GM18870 (cell line): Measurements from ENCODE around the gene CUBN.

Experiments
- ATAC-seq: cut with Tn5 transposase; IDR thresholded peaks from one replicate; pipeline ENCODE4 v1.9.1; 2021; ENCODE audit warnings: moderate library complexity; ENCODE audit not compliant: unreplicated experiment

The CUBN gene

DNA sequence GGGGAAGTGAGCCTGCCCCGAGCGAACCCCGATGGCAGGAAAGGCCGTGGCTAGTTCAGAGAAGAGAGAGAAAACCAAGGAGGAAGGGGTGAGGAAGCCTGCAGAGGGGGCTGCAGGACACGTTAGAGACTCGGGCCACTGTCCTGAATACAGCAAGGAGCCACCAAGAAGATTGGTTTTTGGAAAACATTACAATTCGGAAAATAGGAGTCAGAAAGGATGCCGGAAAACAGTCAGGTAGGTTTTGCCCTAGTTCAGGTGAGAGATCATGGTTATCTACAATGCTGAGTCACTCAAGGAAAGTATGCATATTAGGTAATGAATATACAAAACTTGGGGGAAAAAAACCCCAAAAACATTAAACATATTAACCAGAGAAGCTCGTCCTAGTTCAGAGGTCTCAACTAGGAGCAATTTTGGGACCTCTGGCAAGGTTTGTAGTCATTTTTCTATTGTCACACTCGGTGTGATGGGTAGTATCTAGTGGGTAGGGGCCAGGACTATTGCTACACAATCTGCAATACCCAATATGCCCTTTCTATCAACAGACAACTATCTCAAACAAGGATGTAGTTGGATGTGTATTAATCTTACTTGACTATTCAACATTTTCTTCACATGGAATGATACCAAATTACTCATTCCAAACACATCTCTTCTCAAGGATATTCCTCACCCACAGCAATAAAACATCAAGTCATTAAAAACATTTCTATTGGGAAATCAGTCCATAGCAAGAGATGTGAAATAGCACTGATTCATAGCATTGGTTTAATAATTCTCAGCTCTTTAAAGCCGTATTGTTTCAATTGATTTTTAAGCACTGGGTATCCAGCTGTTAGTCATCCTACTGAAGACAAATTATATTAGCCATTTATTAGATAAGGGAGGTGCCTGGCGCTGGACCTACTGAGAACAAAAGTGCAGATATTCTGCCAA is 238.0 kb downstream of the CUBN start:
- ATAC-seq: no peak

DNA sequence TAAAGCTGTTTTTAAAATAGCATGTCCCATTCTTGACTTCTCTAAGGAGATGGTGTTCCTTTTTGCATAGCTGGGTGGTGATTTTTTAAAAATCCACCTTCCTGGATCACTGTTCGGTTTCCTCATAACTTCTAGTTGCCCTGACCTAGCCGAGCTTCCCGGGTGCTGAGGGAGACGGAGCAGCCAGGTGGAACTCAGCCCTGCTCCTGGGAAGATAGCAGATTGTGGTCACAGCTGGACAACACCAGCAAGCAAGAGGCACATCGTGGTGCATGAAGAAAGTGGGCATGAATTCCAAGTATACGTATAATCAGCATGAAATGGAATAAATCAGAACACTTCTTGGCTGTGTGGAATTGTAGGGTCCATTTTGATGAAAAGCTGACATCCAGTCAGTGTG is 238.9 kb downstream of the CUBN start:
- no peak for ATAC-seq

DNA sequence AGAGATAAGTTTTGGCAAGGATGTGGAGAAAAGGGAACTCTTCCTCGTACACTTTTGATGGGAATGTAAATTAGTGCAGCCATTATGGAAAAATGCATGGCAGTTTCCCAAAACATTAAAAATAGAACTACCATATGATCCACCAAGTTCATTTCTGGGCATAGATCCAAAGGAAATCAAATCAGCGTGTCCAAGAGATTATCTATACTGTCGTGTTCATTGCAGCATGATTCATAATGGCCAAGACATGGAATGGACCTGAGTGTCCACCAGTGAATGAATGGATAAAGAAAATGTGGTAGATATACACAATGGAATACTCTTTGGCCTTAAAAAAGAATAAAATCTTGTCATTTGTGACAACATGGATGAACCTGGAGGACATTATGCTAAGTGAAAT is 242.0 kb downstream of the CUBN start:
- no peak for ATAC-seq

DNA sequence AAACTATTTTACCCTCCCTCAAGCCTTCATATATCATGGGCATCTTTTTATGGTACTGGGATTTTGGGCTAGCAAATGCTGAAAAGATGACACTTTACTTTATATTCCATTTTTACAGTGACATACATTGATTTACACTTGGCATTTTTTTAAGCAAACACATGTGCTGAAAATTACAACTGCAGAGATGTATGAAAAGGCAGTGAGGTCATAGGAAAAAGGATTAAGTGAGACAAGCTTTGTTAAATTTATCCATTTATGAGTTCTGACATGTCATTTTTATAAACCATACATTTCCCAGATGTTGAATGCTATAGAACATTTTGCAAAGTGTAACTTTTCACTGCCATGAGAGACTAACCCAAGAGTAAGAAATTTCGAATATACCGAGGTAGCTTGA is 243.6 kb downstream of the CUBN start:
- ATAC-seq: no peak

DNA sequence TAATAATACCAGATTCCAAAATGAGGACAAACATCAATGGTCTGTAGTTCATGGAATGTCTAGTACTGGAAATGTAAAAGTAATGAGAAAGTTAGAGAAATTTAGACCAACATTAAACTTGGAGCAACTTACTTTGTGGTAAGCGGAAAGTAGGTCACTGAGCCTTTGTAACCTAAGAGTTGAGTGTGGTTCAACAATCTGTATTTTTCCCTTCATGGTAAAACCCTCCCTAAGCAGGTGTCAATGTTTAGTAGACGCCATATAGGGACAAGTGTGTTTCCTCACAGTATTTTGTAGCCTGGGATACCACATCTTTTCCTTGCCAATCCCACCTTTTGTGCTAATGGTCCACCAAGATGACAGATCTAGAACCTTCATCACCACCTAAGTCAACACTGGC is 245.1 kb downstream of the CUBN start:
- no peak for ATAC-seq

DNA sequence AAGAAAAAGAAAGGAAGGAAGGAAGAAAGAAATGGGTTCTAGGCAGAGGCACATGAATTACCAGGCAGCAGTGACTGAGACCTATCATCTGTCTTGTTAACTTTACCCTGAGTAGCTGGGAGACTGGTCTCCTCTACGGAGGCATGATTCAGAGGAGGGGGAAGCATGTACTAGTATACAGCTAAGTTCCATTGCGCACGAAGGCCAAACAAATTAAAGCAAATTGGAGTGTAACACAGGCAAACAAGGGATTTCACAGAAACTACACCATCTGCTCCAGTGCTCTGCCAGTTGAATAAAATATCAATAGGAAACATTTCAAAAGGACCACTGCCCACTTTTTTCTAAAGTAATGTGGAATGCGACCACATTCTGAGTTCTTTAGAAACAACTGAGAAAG is 246.5 kb downstream of the CUBN start:
- no peak for ATAC-seq

DNA sequence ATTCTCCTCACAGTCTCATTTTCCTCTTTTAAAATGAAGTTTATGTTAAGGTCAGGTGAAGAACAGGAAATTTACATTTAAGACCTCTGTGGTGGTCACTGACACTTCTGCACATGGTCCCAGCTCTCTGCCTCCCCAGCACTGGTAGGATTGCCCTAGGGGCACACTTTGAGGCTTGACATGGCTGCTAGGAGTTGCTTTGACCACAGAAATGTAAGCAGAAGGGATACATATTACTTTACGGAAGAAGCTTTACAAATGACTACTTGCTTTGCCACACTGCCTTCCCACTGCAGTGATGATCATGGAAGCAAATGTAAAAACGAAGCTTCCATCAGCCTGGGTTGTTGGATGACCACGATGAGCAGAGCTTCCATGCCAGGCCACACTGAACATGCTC is 259.3 kb downstream of the CUBN start:
- no peak for ATAC-seq

DNA sequence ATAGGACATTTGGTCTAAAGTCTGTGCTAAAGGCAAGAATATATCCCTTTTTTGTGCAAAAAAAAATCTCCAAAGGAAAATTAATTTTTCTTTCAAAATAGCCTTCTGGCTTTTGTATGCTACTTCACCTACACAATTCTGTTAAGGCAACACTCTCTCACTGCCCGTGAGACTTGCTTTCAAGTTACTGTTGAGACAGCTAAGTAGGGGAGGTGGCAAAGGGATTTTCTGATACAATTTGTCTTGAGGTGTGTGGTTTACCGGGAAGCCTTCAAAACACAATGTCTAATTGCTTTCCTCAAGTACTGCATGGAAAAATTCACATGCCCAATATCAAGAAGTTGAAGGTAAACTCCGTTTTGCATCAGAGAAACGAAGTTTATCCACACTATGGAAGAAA is 261.6 kb downstream of the CUBN start:
- no peak for ATAC-seq

DNA sequence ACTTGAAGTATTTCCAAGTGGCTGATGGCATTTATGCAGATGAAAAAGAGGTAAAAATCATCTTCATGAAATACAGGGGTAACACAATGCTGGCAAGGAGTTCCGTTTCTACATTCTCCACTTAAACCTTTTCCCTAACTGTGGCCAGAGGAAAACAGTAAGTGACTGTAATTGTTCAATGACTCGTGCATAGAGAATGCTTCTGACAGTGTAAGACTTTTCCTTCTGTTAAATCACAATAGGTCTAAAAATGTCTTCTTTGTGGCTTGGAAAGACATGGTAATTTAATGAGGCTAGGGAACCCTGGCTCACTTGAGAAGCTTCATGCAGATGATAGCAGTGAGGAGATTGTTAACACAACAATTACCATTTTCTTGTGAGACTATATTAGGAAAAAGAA is 262.1 kb downstream of the CUBN start:
- ATAC-seq: no peak

DNA sequence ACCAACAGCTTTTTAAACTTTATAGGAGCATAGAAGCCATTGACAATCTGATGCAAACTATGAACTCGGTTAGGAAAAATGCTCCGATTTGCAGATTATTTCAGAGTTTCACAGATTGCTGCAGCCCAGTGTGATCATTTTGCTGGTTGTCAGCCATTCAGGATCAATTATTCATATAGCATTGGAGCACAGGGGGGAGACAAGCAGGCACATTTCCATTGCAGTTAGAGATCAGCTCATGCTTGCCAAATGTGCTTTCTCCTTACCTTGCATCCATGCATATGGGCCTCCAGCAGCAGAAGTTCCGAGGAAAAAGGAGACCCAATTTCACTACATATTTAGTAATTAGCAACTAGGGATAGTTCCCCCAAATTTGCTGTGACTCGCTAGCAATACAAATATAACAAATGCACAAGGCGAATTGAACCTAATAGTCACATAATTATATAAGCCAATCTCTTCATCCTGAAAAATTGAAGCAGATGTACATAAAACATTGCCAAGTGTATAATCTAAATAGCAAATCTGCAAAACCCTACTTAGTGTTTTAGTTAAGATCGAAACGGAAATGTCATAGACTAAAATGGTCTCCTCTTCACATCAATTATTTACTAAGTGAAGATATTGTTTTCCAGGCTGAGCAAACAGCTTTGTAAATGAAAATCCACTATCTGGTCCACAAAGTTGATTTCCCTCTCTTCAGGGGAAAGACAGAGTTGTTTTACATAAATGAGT is 262.9 kb downstream of the CUBN start:
- ATAC-seq: no peak

DNA sequence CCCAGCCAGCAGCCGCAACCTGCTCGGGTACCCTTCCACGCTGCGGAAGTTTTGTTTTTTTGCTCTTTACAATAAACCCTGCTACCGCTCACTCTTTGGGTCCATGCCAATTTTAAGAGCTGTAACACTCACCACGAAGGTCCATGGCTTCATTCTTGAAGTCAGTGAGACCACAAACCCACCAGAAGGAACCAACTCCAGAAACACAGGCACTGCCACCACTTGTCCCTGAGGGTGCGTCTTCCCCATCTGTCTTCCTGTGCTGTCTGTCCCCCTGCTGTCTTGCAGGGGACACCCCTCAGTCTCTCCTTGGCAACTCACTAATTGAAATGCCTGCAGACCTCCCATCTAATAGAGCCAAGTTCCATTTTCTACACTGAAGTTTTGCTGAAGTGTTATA is 263.8 kb downstream of the CUBN start:
- ATAC-seq: no peak

DNA sequence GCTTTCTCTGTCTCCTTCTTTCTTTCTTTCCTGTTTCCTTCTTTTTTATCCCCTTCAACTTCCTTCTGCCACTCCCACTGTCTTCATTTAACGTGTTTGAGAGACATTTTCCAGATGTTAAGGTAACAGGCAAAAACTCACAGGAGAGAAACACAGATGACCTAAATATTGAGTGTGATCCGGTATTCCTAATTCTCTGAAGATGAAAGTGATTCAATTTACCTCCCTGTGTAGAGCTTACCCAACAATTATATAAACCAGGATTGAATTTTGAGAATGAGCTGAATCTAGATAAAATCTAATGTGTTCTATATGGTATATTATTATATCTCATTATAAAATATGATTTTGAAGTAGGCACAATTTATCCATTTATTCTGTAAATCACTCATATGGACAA is 265.8 kb downstream of the CUBN start:
- ATAC-seq: no peak

DNA sequence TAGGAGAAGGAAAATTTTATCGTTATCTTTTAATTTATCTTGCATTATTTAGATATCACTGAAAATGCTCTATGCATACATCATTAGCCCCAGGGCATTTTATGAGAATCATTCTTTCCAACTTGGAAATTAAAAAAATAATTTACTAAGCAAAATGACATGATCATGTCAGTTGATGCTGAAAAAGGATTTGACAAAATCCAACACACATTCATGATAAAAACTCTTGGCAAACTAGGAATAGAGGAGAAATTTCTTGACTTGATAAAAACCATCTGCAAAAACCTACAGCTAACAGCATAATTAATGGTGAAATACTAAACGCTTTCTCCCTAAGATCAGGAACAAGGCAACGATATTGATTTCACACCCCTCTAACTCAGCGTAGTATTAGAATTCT is 272.2 kb downstream of the CUBN start:
- no peak for ATAC-seq

DNA sequence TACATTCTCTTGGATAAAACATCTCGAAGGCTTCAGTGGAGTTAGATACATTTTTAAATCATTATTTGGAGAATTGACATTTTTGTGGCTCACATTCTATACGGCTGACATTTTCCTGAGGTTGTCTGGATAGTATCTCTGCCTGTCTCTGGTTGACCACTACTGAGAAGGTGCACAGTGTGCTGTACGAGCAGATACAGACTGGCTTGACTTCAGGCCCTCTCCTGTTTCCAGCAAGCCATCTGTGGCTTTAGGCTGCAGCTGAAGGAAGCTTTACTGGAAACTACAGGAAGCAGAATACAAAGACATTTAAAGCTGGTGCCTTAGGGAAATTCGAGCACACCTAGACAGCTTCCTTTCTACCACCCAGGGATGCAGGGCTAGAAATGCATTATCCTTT is 273.0 kb downstream of the CUBN start:
- no peak for ATAC-seq

DNA sequence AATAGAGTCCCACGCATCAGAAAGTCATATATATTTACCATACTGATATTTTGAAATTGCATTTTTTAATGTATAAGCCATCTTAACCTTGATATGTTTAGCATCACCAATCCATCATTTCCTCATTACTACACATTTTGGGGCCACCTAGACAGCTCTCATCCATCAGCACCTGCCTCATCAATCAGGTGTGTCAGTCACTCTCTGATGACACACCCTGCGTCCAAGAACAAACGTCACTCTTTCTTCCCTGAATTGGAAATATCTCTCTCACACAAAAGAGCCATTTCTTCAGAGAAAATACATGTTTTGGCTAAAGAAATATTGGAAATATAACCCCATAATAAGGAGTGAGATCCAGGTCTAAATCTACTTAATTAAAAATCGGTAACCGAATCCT is 273.5 kb downstream of the CUBN start:
- ATAC-seq: no peak

DNA sequence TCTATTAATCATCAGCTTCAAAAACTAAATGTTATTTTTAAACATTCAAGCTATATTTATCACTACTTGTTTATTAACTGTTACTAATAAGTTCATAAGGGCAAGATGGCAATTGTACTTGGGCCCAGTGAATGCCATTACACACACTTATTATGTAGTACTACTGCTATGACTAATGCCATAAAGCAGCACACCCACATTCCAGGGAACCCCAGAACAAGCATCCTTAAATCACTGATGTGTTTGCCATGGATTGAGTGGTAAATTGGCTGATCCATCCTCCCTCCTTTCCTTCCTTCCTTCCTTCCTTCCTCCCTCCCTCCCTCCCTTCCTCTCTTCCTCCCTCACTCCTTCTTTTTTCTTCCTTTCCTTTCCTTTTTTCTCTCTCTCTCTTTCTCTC is 275.0 kb downstream of the CUBN start:
- no peak for ATAC-seq

DNA sequence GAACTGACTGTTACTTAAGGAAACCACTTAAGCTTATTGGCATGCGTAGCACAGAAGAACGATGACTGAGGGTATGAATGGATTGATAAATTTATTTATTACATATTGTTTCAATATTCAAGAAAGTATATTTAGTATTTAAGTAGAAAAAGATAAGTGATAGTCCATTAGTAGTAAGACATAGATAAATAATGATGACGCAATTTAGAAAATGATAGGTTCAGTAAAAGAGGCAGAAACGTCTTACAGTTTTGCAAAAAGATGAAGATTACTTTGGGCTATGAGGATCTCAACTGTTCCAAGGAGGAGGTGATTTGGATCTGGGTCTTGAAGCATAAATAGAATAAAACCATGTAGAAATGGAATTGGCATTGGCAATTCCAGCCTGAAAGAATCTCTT is 275.8 kb downstream of the CUBN start:
- no peak for ATAC-seq

DNA sequence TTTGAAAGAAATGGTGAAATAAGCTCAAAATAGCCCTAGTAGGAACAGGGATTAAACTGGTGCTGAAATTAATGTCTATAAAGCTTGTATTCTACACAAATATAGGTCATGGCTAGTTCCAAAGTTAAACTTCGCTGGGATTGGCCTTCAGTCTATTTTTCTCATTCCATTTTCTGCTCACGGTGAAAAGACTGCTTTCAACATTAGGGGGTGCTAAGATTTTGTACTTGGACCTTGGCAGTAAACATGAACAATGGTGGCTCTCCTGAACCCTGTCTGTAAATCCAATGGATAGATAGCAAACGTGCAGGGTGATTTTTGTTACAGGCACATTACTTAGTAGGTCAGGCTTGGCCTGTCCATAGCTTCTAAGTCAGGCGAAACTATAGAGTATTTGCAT is 276.4 kb downstream of the CUBN start:
- ATAC-seq: no peak

DNA sequence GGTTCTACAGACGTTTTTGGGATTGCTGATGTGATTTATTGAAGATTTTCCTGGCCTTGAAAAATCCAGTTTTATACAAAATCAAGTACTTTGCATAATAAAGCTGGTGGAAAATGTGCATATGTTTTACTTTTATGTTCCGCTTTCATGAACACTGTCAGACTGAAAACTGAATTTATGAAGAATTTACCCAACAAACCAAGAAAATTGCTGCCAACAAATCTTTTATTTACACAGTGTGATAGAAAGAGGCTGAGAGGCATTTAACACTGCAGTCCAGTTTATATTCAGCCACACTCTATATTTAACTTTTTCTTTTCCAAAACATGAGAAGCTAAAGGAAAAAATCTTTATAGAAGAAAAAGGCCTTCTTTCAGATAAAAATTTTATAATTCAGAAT is 277.0 kb downstream of the CUBN start:
- no peak for ATAC-seq

DNA sequence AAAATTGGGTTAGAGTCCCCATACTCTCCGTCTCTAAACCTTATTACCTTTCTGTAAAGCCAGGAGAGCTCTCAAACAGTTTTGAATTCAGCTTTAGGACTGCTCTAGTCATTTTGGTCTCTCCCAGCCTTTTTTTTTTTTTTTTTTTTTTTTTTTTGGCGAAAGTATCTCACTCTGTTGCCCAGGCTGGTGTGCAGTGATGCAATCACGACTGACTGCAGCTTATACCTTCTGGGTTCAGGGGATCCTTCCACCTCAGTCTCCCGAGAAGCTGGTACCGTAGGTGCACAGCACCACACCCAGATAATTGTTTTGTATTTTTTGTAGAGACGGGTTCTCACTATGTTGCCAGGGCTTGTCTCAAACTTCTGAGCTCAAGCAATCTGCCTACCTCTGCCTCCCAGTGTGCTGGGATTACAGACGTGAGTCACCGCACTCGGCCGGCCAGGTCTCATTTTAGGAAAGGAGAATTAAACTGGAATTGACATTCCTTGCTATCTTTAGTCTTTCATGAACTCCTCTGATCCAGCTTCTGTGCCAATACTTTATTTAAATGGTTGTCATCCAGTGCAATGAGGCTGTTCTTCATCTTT is 281.0 kb downstream of the CUBN start:
- ATAC-seq: no peak

DNA sequence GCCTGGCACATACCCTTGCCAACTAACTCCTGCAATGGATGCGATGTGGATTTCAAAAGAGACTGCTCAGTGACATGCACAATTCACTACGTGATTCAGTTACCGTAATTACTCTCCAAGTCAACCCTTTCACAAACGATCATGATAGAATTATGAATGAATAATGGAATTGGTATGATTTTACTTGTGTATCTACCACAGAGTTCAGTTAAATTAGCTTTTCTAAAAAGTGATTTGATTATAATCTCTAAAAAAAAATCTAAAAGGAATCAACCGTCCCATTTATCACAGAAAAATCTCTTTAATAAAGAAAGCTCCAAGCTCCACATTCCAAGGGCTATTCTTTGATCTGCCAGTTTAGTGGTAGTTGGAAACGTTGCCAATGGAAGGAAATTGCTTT is 282.0 kb downstream of the CUBN start:
- ATAC-seq: no peak

DNA sequence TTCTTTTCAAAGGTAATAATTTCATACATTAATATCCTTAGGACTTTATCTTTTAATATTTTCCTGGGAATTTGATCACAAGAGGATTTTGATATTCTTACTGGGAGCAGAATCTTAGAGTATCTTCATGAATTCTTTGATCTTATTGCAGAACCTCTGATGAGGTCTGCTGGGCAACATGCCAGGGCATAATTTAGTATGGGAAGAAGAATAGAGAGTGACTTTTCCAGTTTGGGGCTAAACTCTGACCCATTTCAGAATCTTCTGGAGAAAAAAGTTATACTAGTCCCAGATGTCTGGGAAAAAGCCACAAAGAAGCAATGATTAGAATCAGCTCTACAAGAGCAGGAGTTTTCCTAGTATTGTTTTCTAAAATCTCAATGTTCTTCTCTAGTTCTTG is 284.4 kb downstream of the CUBN start:
- ATAC-seq: no peak
